Heart left ventricle (tissue), 13 donors: Measurements from ENCODE around the gene NXPH3.

Source experiments
- CTCF ChIP-seq, 12 donors: fragments of 200-600 bp; sonication (generic) in 4 of 12; IDR thresholded peaks; one replicate each; pipeline versions ENCODE4 v1.5.0 to v1.8.0; 2018 to 2022; ENCODE audit warnings: antibody characterized with exemption in 12 of 12, mild to moderate bottlenecking in 5 of 12
- POLR2A ChIP-seq, 2 donors: fragments of 450-650 bp; IDR thresholded peaks; one replicate each; pipeline ENCODE4 v1.6.1; 2017; ENCODE audit warnings: antibody characterized with exemption in 2 of 2, mild to moderate bottlenecking in 2 of 2, moderate library complexity in 2 of 2
- donor health status: ischemic (EF 13 %, LVEDD 7.1; RV severe dilation, severe dysfunction).
- donor health status: DM: no; HTN: yes; CAD: no.
- donor health status: DM: no; HTN: no; CAD: no.
- donor health status: ischemic (EF 25% LVEDD 6.9; RV normal size, moderate dysfunction).
- donor health status: ischemic (EF 25% LVEDD 5.7; RV mildly dilated, moderate dysfunction).
- donor health status: ischemic (EF 35%, LVEDD 5.7; RV mildly dilated, moderate dysfunction).
- donor health status: nonischemic (EF 11% LVEDD 7.7; RV severe dilation, severe dysfunction).
- donor health status: DM: yes; HTN: yes; CAD: no.
- donor health status: PGD.
- donor health status: ischemic (EF 29% LVEDD 5.4; RV normal size, mild dysfunction).
- donor health status: nonischemic (EF 23%, LVEDD 6.1; RV moderate dilation, normal function).

- TF ChIP-seq POLR2A (IDR thresholded peaks at IDR 0.05) (no peak), CTCF (IDR thresholded peaks at IDR 0.05) (no peak)
Observed at GRCh38 chr17:49590874-49591273, 15.2 kb downstream of the NXPH3 start.
